Ascending aorta (tissue), 2 donors: ENCODE results near the gene ZC3H4. TPM values are rescaled to one million over a fixed set of nuclear protein-coding genes. Genes with fewer than 3 reads are reported as not detected.

Experiments used
- DNase-seq, 2 donors: peaks; one replicate each; pipeline ENCODE4 v3.0.0-alpha.2; 2019; ENCODE audit warnings: low spot score in 2 of 2
- H3K27ac ChIP-seq, 2 donors: fragments of 200-600 bp; sonication (generic); one replicate each; pipeline ENCODE4 v1.5.1; 2016 to 2017; ENCODE audit warnings: mild to moderate bottlenecking in 1 of 2
- H3K27me3 ChIP-seq: fragments of 200-600 bp; sonication (generic); one replicate; pipeline ENCODE4 v1.5.1; 2017
- H3K36me3 ChIP-seq, 2 donors: fragments of 200-600 bp; sonication (generic); one replicate each; pipeline ENCODE4 v1.5.1; 2016
- H3K4me1 ChIP-seq, 2 donors: fragments of 200-600 bp; sonication (generic); one replicate each; pipeline ENCODE4 v1.5.1; 2016 to 2017; ENCODE audit warnings: mild to moderate bottlenecking in 1 of 2
- H3K4me3 ChIP-seq, 2 donors: fragments of 200-600 bp; sonication (generic); one replicate each; pipeline ENCODE4 v1.5.1; 2016 to 2017; ENCODE audit warnings: mild to moderate bottlenecking in 1 of 2
- H3K9me3 ChIP-seq, 2 donors: fragments of 200-600 bp; sonication (generic); one replicate each; pipeline ENCODE4 v1.5.1; 2016
- intact Hi-C: fragments of 100-400 bp; cut with DNase I; formaldehyde crosslinking; loops from one replicate; pipeline ENCODE4 v1.15.1; 2023
- total RNA-seq: library from RNA; depleted of rRNA; stranded (reverse); fragments of >200 nt; gene quantifications from one replicate; pipeline ENCODE4 v1.1.0, GENCODE V29; 2016
- TF ChIP-seq, protein P1 (sequence below), 3 experiments: fragments of 200-600 bp in 2 of 3; fragments of 450-650 bp in 1 of 3; sonication (generic) in 2 of 3; IDR thresholded peaks; one replicate each; pipeline ENCODE4 v1.5.1; 2016 to 2019; ENCODE audit warnings: antibody characterized with exemption in 3 of 3, mild to moderate bottlenecking in 1 of 3, moderate library complexity in 1 of 3

ZC3H4 gene
- total RNA-seq, 1 donor from 2014 or later = 24.6 TPM

DNA sequence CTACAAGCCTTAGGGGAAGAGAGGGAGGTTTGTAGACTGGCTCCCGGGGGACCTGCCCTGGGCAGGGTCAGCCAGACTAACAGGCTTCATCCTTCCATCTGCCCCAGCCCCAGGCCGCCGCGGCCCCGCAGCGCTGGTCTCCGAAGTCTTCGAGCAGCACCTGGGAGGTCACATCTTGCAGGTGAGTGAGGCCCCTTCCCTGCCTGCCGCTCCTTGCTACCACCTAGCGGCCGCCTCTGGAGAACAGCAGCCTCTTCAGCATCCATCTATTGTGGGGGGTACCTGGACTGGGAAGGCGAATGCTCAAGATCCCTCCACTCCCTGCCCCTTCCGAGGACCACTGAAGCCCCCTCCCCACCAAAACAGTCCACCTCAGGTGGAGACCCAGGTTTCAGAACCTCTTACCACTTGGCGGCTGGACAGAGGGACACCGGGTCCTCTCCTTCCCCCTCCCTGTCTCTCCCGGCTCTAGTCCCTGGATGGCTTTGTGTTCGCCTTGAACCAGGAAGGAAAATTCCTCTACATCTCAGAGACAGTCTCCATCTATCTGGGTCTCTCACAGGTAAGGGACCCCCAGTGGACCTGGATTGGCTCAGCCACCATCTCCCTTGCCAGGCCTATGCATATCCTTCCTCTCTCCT is 81.3 kb downstream of the ZC3H4 start:
- TF ChIP-seq, protein P1, sequence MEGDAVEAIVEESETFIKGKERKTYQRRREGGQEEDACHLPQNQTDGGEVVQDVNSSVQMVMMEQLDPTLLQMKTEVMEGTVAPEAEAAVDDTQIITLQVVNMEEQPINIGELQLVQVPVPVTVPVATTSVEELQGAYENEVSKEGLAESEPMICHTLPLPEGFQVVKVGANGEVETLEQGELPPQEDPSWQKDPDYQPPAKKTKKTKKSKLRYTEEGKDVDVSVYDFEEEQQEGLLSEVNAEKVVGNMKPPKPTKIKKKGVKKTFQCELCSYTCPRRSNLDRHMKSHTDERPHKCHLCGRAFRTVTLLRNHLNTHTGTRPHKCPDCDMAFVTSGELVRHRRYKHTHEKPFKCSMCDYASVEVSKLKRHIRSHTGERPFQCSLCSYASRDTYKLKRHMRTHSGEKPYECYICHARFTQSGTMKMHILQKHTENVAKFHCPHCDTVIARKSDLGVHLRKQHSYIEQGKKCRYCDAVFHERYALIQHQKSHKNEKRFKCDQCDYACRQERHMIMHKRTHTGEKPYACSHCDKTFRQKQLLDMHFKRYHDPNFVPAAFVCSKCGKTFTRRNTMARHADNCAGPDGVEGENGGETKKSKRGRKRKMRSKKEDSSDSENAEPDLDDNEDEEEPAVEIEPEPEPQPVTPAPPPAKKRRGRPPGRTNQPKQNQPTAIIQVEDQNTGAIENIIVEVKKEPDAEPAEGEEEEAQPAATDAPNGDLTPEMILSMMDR (IDR thresholded peaks at IDR 0.05) = peak; percentile 32 to 83 (median 82)
- Histone ChIP-seq H3K4me1 (peaks cover 4 to 11% of the 10 kb centered on the region in 2 donors), H3K27ac (no peak overlapping the region), H3K4me3 (no peak overlapping the region), H3K9me3 (no peaks in the 10 kb centered on the region), H3K36me3 (no peaks in the 10 kb centered on the region), H3K27me3 (peaks cover 11% of the 10 kb centered on the region)
- DNase-seq = no peak
- intact Hi-C loops = no loop called here

DNA sequence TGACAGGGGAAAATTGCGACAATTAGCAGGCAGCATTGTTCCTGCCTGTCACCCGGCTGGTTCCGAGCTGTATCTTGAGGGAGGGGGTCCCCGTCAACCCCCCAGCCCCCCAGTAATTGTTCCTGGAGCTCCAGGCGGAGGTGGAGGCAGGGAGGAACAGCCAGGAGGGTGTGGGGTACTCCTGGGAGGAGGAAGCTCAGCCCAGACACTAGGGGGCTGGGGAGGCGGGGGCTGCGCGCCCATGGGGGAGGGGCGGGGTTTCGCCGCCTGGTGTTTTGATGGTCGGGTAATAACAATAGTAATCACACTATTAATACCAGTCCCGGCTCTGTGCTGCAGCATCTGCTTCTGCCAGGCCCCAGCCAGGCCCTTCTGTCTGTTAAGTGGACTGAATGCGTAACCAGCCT is 85.4 kb downstream of the ZC3H4 start:
- Histone ChIP-seq H3K4me1 (no peaks in the 10 kb centered on the region), H3K27ac (no peak overlapping the region), H3K27me3 (peaks cover 11% of the 10 kb centered on the region), H3K9me3 (no peaks in the 10 kb centered on the region), H3K36me3 (no peaks in the 10 kb centered on the region), H3K4me3 (no peak overlapping the region)
- intact Hi-C loops = no loop called here
- no peak for DNase-seq
- TF ChIP-seq, protein P1 (IDR thresholded peaks at IDR 0.05) = no peak

DNA sequence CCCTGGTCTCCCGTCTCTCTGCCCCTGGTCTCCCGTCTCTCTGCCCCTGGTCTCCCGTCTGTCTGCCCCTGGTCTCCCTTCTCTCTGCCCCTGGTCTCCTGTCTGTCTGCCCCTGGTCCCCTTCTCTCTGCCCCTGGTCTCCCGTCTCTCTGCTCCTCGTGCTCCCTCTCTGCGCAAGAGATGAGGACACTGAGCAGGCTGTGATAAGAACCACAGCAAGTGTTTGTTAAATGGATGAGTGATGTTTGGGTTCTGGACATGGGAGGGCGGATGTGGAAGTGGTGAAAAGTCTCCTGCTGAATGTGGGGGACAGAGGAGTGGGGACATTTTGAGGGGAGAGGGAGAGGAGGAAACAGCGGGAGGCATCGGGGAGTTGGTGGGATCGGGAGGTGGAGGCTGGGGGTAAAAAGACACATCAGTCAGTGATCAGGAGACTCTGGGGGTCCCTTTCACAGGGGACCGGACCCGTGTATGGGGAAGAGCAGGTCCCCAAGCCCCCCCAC is 85.9 kb downstream of the ZC3H4 start:
- Histone ChIP-seq H3K4me3 (no peak overlapping the region), H3K4me1 (no peaks in the 10 kb centered on the region), H3K36me3 (no peaks in the 10 kb centered on the region), H3K27ac (no peak overlapping the region), H3K27me3 (peaks cover 16% of the 10 kb centered on the region), H3K9me3 (no peaks in the 10 kb centered on the region)
- no peak for DNase-seq
- intact Hi-C loops = no loop called here
- TF ChIP-seq, protein P1 (IDR thresholded peaks at IDR 0.05) = no peak

DNA sequence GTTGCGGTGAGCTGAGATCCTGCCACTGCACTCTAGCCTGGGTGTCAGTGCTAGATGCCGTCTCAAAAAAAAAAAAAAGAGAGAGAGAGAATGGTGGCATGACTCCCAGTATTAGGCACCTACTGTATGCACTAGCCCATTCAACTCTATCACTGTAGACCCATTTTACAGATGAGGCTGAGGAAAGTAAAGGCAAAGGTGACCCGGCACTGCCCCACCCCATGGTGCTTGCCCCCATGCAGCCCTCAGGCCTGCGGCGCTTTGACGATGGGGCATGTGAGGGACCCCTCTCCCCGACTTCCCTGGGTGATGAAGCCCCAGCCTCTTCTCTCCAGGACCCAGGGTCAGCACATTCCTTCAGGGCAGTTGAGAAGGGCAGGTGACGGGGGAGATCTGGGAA is 86.7 kb downstream of the ZC3H4 start:
- intact Hi-C loops = no loop called here
- Histone ChIP-seq H3K27ac (no peak overlapping the region), H3K27me3 (peaks cover 17% of the 10 kb centered on the region), H3K36me3 (no peaks in the 10 kb centered on the region), H3K9me3 (no peaks in the 10 kb centered on the region), H3K4me1 (no peaks in the 10 kb centered on the region), H3K4me3 (no peak overlapping the region)
- TF ChIP-seq, protein P1 (IDR thresholded peaks at IDR 0.05) = no peak
- no peak for DNase-seq

DNA sequence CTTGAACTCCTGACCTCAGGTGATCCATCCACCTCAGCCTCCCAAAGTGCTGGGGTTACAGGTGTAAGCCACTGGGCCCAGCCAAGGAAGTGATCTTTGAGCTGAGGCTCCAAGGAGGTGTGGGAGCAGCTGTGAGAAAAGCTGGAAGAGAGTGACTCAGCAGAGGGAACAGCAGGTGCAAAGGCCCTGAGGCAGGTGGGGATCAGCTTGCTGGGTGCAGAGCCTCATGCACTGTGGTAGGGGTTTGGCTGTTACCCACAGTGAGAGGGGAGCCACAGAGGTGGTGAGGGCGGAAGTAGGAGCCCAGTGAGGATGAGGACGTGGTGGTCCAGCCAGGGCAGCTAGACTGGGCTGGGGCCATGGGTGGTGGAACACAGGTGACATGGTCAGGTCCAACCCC is 87.4 kb downstream of the ZC3H4 start:
- H3K27ac ChIP-seq = no peak overlapping the region
- H3K4me1 ChIP-seq = peaks cover 5 to 6% of the 10 kb centered on the region in 2 donors
- TF ChIP-seq, protein P1 (IDR thresholded peaks at IDR 0.05) = no peak
- H3K4me3 ChIP-seq = no peak overlapping the region
- no peak for DNase-seq
- no peaks in the 10 kb centered on the region for H3K36me3 ChIP-seq
- intact Hi-C loops = no loop called here
- no peaks in the 10 kb centered on the region for H3K9me3 ChIP-seq
- peaks cover 19% of the 10 kb centered on the region for H3K27me3 ChIP-seq
